ENCODE data around the gene ERG. TPM values are rescaled to one million over a fixed set of nuclear protein-coding genes. Genes with fewer than 3 reads are reported as not detected.

ERG gene, protein sequence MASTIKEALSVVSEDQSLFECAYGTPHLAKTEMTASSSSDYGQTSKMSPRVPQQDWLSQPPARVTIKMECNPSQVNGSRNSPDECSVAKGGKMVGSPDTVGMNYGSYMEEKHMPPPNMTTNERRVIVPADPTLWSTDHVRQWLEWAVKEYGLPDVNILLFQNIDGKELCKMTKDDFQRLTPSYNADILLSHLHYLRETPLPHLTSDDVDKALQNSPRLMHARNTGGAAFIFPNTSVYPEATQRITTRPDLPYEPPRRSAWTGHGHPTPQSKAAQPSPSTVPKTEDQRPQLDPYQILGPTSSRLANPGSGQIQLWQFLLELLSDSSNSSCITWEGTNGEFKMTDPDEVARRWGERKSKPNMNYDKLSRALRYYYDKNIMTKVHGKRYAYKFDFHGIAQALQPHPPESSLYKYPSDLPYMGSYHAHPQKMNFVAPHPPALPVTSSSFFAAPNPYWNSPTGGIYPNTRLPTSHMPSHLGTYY
- total RNA-seq (under 0.01 and 0.26 TPM in 2 replicates), polyA plus RNA-seq (0.14 TPM in 1 of 2 replicates, not detected in the other), polyA minus RNA-seq (ENCODE audit: low replicate concordance) (not detected in 2 replicates)
- 0.16 TPM in 1 of 2 replicates, not detected in the other for polyA plus RNA-seq (2012)

DNA sequence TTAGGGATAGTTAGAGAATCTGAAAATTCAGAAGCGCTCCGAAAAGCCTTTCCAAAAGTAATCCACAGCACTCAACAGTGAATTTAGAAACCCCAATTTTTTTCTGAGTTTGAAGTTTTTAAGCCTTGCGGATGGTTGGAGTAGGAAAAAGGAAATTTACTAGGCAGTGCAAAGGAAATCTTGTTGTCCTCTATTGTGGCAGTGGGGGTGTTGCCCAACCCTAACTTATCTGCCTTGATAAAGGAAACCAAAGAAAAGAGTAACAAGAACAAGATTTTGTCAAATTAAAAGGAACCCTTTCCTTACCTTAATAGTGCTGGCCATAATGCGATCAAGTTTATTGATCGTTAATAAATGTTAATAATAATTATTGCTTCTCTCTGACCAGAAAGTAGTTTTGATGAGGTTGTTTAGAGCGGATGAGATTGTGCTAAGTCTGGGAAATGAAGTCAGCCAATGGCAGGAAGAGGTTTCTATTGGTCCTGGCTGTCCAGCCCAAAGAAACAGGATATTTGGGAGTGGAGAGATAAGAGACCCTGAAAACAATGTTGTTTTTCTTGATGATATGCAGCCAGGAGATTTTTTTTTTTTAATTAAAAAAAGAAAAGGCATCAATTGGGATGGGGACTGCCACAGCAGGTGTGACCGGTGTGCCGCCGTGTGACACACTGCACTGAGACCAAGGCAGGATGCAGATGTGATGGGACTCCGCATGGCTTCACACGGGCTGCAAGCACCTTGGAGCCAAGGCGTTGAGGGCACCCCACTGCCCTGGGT is at the start of gene ERG:
Gene ERG, minus strand, starts transcription at position 421 of the 777 bp plus-strand sequence. Its CDS starts 97 bp downstream, at position 324.
- no peaks in the 10 kb centered on the region for H3K27me3 ChIP-seq (ENCODE audit: control insufficient read depth, insufficient read depth, low read length)
- H3K9ac ChIP-seq (ENCODE audit: insufficient read depth, low read length) = no peak within 1 kb of the TSS
- H3K27ac ChIP-seq (ENCODE audit: insufficient read depth, low read length) = no peak within 1 kb of the TSS
- no peaks in the 10 kb centered on the region for H3K36me3 ChIP-seq (ENCODE audit: control insufficient read depth, insufficient read depth, low read length)
- no peaks in the 10 kb centered on the region for H4K20me1 ChIP-seq (ENCODE audit: control insufficient read depth, extremely low read depth, insufficient read depth, low read length)
- no peak within 1 kb of the TSS for H2AFZ ChIP-seq (ENCODE audit: low read length)
- no peaks in the 10 kb centered on the region for H3K9me3 ChIP-seq (ENCODE audit: control insufficient read depth, insufficient read depth, low read depth, low read length)
- TF ChIP-seq, protein P1, sequence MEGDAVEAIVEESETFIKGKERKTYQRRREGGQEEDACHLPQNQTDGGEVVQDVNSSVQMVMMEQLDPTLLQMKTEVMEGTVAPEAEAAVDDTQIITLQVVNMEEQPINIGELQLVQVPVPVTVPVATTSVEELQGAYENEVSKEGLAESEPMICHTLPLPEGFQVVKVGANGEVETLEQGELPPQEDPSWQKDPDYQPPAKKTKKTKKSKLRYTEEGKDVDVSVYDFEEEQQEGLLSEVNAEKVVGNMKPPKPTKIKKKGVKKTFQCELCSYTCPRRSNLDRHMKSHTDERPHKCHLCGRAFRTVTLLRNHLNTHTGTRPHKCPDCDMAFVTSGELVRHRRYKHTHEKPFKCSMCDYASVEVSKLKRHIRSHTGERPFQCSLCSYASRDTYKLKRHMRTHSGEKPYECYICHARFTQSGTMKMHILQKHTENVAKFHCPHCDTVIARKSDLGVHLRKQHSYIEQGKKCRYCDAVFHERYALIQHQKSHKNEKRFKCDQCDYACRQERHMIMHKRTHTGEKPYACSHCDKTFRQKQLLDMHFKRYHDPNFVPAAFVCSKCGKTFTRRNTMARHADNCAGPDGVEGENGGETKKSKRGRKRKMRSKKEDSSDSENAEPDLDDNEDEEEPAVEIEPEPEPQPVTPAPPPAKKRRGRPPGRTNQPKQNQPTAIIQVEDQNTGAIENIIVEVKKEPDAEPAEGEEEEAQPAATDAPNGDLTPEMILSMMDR (conservative IDR thresholded peaks at IDR 0.05 in 1 of 2, IDR thresholded peaks at IDR 0.05 in 1 of 2; ENCODE audit: low read depth in 1 of 2, low read length in 2 of 2) = no peak
- no peak for TF ChIP-seq EZH2 (IDR thresholded peaks at IDR 0.05; ENCODE audit: low read length, missing control alignments)
- H3K4me2 ChIP-seq (ENCODE audit: extremely low read depth, insufficient read depth, low read length) = no peak within 1 kb of the TSS
- no peaks in the 10 kb centered on the region for H3K4me1 ChIP-seq (ENCODE audit: control insufficient read depth, extremely low read depth, insufficient read depth, low read length)
- no peaks in the 10 kb centered on the region for H3K79me2 ChIP-seq (ENCODE audit: control insufficient read depth, insufficient read depth, low read length)
- DNase-seq (ENCODE audit: low read depth in 2 of 2) = no peak
- no peak within 1 kb of the TSS for H3K4me3 ChIP-seq (replicated peaks in 1 of 4; ENCODE audit: control extremely low read depth in 1 of 4, insufficient read depth in 1 of 4, low read depth in 3 of 4, low read length in 4 of 4)

DNA sequence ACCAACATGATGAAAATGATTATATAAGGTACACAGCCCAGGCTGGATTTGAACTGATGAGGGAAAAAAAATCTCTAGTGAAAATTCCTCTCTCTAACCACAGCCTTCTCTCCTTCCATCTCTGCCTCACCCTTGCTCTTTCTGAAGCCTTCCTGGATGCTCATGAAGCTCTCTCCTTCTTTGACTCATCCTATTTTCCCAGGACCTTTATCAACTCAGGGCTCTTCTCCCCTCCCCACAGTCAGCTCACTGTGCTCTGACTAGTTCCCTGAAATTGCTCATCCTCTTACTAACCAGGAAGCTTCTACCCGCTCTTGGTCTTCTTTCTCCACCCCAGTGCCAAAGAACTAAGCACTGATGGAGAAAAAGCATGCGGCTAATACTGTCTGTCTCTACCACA is 46.4 kb upstream of the ERG start:
- H3K36me3 ChIP-seq (ENCODE audit: control insufficient read depth, insufficient read depth, low read length) = no peaks in the 10 kb centered on the region
- no peak overlapping the region for H2AFZ ChIP-seq (ENCODE audit: low read length)
- DNase-seq (ENCODE audit: low read depth in 2 of 2) = peak in 1 of 2 donors; percentile 60
- H3K9me3 ChIP-seq (ENCODE audit: control insufficient read depth, insufficient read depth, low read depth, low read length) = no peaks in the 10 kb centered on the region
- H3K27me3 ChIP-seq (ENCODE audit: control insufficient read depth, insufficient read depth, low read length) = no peaks in the 10 kb centered on the region
- H3K4me2 ChIP-seq (ENCODE audit: extremely low read depth, insufficient read depth, low read length) = no peak overlapping the region
- H3K9ac ChIP-seq (ENCODE audit: insufficient read depth, low read length) = no peak overlapping the region
- no peak for TF ChIP-seq EZH2 (IDR thresholded peaks at IDR 0.05; ENCODE audit: low read length, missing control alignments)
- H4K20me1 ChIP-seq (ENCODE audit: control insufficient read depth, extremely low read depth, insufficient read depth, low read length) = no peaks in the 10 kb centered on the region
- no peak overlapping the region for H3K27ac ChIP-seq (ENCODE audit: insufficient read depth, low read length)
- H3K4me1 ChIP-seq (ENCODE audit: control insufficient read depth, extremely low read depth, insufficient read depth, low read length) = no peaks in the 10 kb centered on the region
- H3K79me2 ChIP-seq (ENCODE audit: control insufficient read depth, insufficient read depth, low read length) = no peaks in the 10 kb centered on the region
- no peak overlapping the region for H3K4me3 ChIP-seq (replicated peaks in 1 of 4; ENCODE audit: control extremely low read depth in 1 of 4, insufficient read depth in 1 of 4, low read depth in 3 of 4, low read length in 4 of 4)

DNA sequence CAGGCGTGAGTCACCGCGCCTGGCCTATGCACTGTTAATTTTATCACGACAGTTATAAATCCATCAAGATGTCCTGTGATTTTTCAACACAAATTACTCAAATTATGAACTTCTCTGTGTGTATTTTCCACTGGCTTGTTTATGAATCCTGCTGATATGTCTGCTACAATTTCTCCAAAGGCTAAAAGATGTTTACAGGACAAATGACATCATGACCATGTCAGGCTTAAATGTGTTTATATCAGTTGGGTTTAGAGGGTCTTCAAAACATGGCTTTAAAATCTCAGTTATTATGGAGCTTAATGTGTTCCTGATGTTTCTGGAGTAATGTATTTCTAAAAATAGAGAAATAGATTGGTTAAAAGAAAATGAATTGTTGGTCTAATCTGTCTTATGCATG is 44.0 kb upstream of the ERG start:
- no peak for DNase-seq (ENCODE audit: low read depth in 2 of 2)
- H3K27me3 ChIP-seq (ENCODE audit: control insufficient read depth, insufficient read depth, low read length) = no peaks in the 10 kb centered on the region

More for the DNA sequence above, 44.0 kb upstream of the ERG start:
- Histone ChIP-seq H3K36me3 (ENCODE audit: control insufficient read depth, insufficient read depth, low read length) (no peaks in the 10 kb centered on the region), H3K79me2 (ENCODE audit: control insufficient read depth, insufficient read depth, low read length) (no peaks in the 10 kb centered on the region), H3K4me1 (ENCODE audit: control insufficient read depth, extremely low read depth, insufficient read depth, low read length) (no peaks in the 10 kb centered on the region), H3K4me2 (ENCODE audit: extremely low read depth, insufficient read depth, low read length) (no peak overlapping the region), H2AFZ (ENCODE audit: low read length) (no peak overlapping the region), H3K4me3 (replicated peaks in 1 of 4; ENCODE audit: control extremely low read depth in 1 of 4, insufficient read depth in 1 of 4, low read depth in 3 of 4, low read length in 4 of 4) (no peak overlapping the region), H4K20me1 (ENCODE audit: control insufficient read depth, extremely low read depth, insufficient read depth, low read length) (no peaks in the 10 kb centered on the region), H3K9ac (ENCODE audit: insufficient read depth, low read length) (no peak overlapping the region), H3K27ac (ENCODE audit: insufficient read depth, low read length) (no peak overlapping the region), H3K9me3 (ENCODE audit: control insufficient read depth, insufficient read depth, low read depth, low read length) (no peaks in the 10 kb centered on the region)
- TF ChIP-seq, protein P1 (conservative IDR thresholded peaks at IDR 0.05 in 1 of 2, IDR thresholded peaks at IDR 0.05 in 1 of 2; ENCODE audit: low read depth in 1 of 2, low read length in 2 of 2) = no peak
- no peak for TF ChIP-seq EZH2 (IDR thresholded peaks at IDR 0.05; ENCODE audit: low read length, missing control alignments)

Data from fibroblast of lung (primary cell).